ENCODE results near the gene INSYN2B. TPM values are rescaled to one million over a fixed set of nuclear protein-coding genes. Genes with fewer than 3 reads are reported as not detected.
A peak's percentile ranks its signal among the peaks of the same experiment; 100 is the strongest.

INSYN2B gene
- polyA plus RNA-seq: 0.34 TPM
- long read RNA-seq, donor 1: 0 reads
- long read RNA-seq, donor 2: 0 reads
- long read RNA-seq, donor 3: 0 reads
- long read RNA-seq, donor 4: 0 reads
- long read RNA-seq, donor 5: 0 reads
- long read RNA-seq, donor 6: 0 reads
- long read RNA-seq, donor 7, partial matches to known transcripts: 0 of 1 reads
- long read RNA-seq, donor 7, other reads (novel, unspliced or antisense): 0 of 1 reads
- long read RNA-seq, donor 8: 0 reads
- long read RNA-seq, donor 9: 0 reads
- long read RNA-seq, donor 10: 0 reads
- long read RNA-seq, donor 11: 0 reads

DNA sequence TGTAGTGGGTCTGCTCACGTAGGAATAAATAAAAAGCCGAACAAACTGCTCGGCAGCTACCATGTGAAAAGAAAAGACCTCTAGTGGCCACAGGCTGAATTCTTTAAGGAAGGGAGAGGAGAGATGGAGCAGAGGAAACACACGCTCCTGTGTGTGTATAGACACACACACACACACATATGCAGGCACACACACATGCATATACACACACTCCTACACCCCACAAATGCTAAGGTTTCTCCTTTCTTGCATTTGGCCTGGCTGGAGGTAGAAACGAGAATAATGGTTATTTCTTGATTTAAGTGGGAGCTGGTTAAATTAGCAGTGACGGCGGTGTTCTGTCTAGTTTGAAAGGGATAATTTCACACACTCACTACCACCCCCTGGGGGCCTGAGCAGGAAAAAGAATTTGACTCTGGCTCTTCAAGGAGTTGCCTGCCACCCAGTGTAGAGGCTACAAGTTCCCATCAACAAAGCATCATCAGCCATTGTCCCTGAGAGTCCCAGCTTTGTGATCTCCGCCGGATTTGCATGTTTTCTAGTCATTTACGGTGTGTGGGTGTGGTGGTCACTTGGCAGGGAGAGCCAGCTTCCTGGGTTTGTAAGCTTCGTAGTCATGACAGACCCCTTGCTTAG lies at the start of gene INSYN2B:
Gene INSYN2B, minus strand, starts transcription at position 78 of the 636 bp plus-strand sequence. CDS start 96,597 bp downstream, outside the sequence.
- peaks cover 10% of the 10 kb centered on the region for H3K27me3 ChIP-seq (ENCODE audit: control insufficient read depth, insufficient read depth, low read length)
- H3K4me3 ChIP-seq (ENCODE audit: low read length): no peak within 1 kb of the TSS
- H3K27ac ChIP-seq (ENCODE audit: low read length): no peak within 1 kb of the TSS
- H3K9me3 ChIP-seq (ENCODE audit: control insufficient read depth, low read depth, low read length): no peaks in the 10 kb centered on the region
- DNase-seq: peak; percentile 20 to 69
- 10% methylated on average over 2 of the region's 11 CpGs for WGBS (ENCODE audit: insufficient coverage, low lambda C conversion rate)
- H3K4me1 ChIP-seq (ENCODE audit: control insufficient read depth, insufficient read depth, low read length): no peaks in the 10 kb centered on the region
- H3K36me3 ChIP-seq (ENCODE audit: control insufficient read depth, insufficient read depth, low read length): no peaks in the 10 kb centered on the region

DNA sequence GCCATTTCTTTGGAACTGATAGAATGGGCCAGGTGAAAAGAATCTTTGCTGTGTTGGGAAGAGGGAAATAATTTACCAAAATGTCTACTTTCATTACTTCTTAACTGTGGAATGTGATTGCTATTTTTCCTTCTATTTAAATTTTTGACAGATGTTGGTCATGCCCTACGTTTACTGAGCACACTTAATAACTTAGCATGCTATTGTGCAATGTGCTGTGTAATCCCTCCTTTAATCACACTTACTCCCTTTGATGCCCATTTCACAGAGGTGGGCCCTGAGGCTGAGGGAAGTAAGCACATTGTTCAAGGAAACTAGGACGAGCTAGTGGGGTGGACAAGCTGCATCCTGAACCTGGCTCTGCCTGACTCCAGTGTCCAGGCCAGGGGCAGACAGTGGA lies 47.8 kb upstream of the INSYN2B start:
- WGBS (ENCODE audit: insufficient coverage, low lambda C conversion rate): 40% methylated on average over 1 of the region's 2 CpGs
- no peaks in the 10 kb centered on the region for H3K36me3 ChIP-seq (ENCODE audit: control insufficient read depth, insufficient read depth, low read length)
- H3K4me3 ChIP-seq (ENCODE audit: low read length): no peak overlapping the region
- no peak overlapping the region for H3K27ac ChIP-seq (ENCODE audit: low read length)
- H3K27me3 ChIP-seq (ENCODE audit: control insufficient read depth, insufficient read depth, low read length): no peaks in the 10 kb centered on the region
- DNase-seq: no peak
- H3K9me3 ChIP-seq (ENCODE audit: control insufficient read depth, low read depth, low read length): no peaks in the 10 kb centered on the region
- no peaks in the 10 kb centered on the region for H3K4me1 ChIP-seq (ENCODE audit: control insufficient read depth, insufficient read depth, low read length)

DNA sequence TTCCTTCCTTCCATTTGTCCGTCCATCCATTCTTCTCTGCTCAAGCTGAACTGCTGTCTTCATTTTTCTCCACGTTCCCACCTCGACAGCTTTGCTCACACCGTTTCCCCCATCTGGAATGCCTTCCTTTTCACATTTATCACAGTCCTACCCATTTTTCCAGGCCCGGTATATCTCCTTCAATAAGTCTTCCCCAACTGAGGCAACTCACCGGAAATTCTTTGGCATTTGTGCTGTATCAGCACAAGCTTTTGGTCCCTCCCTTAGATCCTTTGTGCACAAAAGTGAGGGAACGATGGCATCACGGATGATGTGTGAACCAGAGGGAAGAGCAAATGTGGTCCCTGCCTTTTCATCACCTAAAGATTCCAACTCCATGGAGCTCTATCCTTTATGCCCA lies 45.6 kb upstream of the INSYN2B start:
- Histone ChIP-seq H3K4me1 (ENCODE audit: control insufficient read depth, insufficient read depth, low read length) (no peaks in the 10 kb centered on the region), H3K27ac (ENCODE audit: low read length) (no peak overlapping the region), H3K4me3 (ENCODE audit: low read length) (no peak overlapping the region), H3K36me3 (ENCODE audit: control insufficient read depth, insufficient read depth, low read length) (no peaks in the 10 kb centered on the region), H3K9me3 (ENCODE audit: control insufficient read depth, low read depth, low read length) (no peaks in the 10 kb centered on the region), H3K27me3 (ENCODE audit: control insufficient read depth, insufficient read depth, low read length) (no peaks in the 10 kb centered on the region)
- DNase-seq: no peak
- 97% methylated on average over 5 of the region's 8 CpGs for WGBS (ENCODE audit: insufficient coverage, low lambda C conversion rate)

DNA sequence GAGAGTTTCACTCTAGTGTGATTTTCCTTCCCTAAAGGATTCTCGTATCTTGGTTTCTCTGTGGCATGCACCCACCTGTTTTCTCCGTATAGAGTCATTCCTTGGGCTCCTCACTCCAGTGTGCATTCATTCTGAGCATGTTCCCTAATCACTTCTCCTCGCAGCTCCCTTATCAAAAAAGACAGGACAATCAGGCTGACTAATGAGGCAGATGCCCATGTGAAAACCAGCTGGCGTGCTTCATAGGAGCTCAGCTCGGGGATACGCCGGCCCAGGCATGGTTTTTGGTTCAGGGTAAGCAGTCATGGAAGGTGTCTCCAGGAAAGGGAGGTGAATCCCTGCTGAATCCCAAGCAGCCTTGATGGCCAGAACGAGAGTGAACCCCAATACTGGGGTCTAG lies 41.2 kb upstream of the INSYN2B start:
- Histone ChIP-seq H3K27ac (ENCODE audit: low read length) (no peak overlapping the region), H3K4me1 (ENCODE audit: control insufficient read depth, insufficient read depth, low read length) (no peaks in the 10 kb centered on the region), H3K4me3 (ENCODE audit: low read length) (no peak overlapping the region), H3K36me3 (ENCODE audit: control insufficient read depth, insufficient read depth, low read length) (no peaks in the 10 kb centered on the region), H3K27me3 (ENCODE audit: control insufficient read depth, insufficient read depth, low read length) (peaks cover 10% of the 10 kb centered on the region), H3K9me3 (ENCODE audit: control insufficient read depth, low read depth, low read length) (no peaks in the 10 kb centered on the region)
- WGBS (ENCODE audit: insufficient coverage, low lambda C conversion rate): no CpG with 5 or more reads among the region's 8 CpGs
- DNase-seq: no peak

DNA sequence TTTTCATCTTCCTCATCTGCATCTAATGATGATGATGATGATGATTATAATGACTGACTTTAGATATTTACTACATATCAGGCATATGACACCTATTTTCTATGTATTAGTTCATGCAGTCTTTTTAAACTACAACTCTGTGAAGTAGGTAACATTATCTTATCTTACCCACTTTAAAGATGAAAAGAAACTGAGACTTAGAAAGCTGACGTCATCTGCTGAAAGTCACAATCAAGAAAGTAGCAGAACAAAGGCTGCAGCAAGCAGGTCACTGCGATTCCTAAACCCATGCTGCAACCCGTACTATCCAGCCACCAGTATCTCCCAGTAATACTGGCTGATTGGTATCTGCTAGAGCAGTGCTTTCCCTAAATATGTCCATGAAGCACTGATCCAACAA lies 40.1 kb upstream of the INSYN2B start:
- H3K27me3 ChIP-seq (ENCODE audit: control insufficient read depth, insufficient read depth, low read length): peaks cover 10% of the 10 kb centered on the region
- H3K36me3 ChIP-seq (ENCODE audit: control insufficient read depth, insufficient read depth, low read length): no peaks in the 10 kb centered on the region
- H3K9me3 ChIP-seq (ENCODE audit: control insufficient read depth, low read depth, low read length): no peaks in the 10 kb centered on the region
- H3K4me3 ChIP-seq (ENCODE audit: low read length): no peak overlapping the region
- no CpG with 5 or more reads among the region's 3 CpGs for WGBS (ENCODE audit: insufficient coverage, low lambda C conversion rate)
- H3K27ac ChIP-seq (ENCODE audit: low read length): no peak overlapping the region
- no peaks in the 10 kb centered on the region for H3K4me1 ChIP-seq (ENCODE audit: control insufficient read depth, insufficient read depth, low read length)
- DNase-seq: no peak

- Histone ChIP-seq H3K4me3 (ENCODE audit: low read length) (no peak overlapping the region), H3K27me3 (ENCODE audit: control insufficient read depth, insufficient read depth, low read length) (peaks cover 4% of the 10 kb centered on the region), H3K9me3 (ENCODE audit: control insufficient read depth, low read depth, low read length) (no peaks in the 10 kb centered on the region), H3K4me1 (ENCODE audit: control insufficient read depth, insufficient read depth, low read length) (no peaks in the 10 kb centered on the region), H3K36me3 (ENCODE audit: control insufficient read depth, insufficient read depth, low read length) (no peaks in the 10 kb centered on the region), H3K27ac (ENCODE audit: low read length) (no peak overlapping the region)
- 60% methylated on average over 1 of the region's 11 CpGs for WGBS (ENCODE audit: insufficient coverage, low lambda C conversion rate)
- no peak for DNase-seq
These were observed 32.3 kb upstream of the INSYN2B start for GRCh38 chr5:170012622-170013021.

DNA sequence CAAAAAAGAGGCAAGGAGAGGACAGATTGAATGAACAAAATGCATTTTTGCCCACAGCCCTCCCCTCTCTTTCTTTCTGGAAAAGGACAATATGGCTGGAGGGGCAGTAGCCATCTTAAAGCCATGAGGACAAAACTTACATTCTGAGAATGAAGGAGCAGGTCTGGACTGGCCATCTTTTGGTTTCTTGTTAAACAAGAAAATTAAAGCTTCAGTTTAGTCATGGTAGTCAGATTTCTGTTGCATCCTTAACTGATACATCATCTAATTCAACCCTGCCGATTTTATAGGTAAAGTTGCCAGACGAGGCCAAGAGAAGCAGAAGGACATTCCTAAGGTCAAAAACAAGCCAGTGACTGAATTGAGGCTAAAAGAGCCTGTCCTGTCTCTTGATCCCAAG lies 31.5 kb upstream of the INSYN2B start:
- no peaks in the 10 kb centered on the region for H3K27me3 ChIP-seq (ENCODE audit: control insufficient read depth, insufficient read depth, low read length)
- H3K4me3 ChIP-seq (ENCODE audit: low read length): no peak overlapping the region
- H3K27ac ChIP-seq (ENCODE audit: low read length): no peak overlapping the region
- no CpG with 5 or more reads among the region's 2 CpGs for WGBS (ENCODE audit: insufficient coverage, low lambda C conversion rate)
- no peaks in the 10 kb centered on the region for H3K9me3 ChIP-seq (ENCODE audit: control insufficient read depth, low read depth, low read length)
- no peak for DNase-seq
- no peaks in the 10 kb centered on the region for H3K36me3 ChIP-seq (ENCODE audit: control insufficient read depth, insufficient read depth, low read length)
- H3K4me1 ChIP-seq (ENCODE audit: control insufficient read depth, insufficient read depth, low read length): no peaks in the 10 kb centered on the region

DNA sequence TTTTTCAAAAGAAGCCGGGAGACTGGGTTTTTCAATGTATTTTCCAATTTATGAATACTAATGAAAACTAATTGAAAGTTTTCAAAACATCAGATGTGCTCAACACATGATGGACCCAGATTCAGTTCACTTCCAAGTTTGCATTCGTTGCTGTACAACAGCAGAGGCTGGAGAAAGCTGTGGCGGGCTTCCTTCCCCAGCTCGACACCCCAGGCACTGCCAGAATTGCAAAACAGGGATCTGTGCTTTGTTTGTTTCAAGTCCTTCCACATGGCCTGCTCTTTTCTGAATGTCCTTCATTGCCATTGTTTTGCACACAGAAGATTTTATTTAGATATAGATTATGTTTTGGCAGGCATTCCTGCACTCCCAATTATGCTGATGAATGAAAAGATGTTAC lies 30.3 kb upstream of the INSYN2B start:
- Histone ChIP-seq H3K36me3 (ENCODE audit: control insufficient read depth, insufficient read depth, low read length) (no peaks in the 10 kb centered on the region), H3K4me3 (ENCODE audit: low read length) (no peak overlapping the region), H3K9me3 (ENCODE audit: control insufficient read depth, low read depth, low read length) (no peaks in the 10 kb centered on the region), H3K4me1 (ENCODE audit: control insufficient read depth, insufficient read depth, low read length) (no peaks in the 10 kb centered on the region), H3K27ac (ENCODE audit: low read length) (no peak overlapping the region), H3K27me3 (ENCODE audit: control insufficient read depth, insufficient read depth, low read length) (no peaks in the 10 kb centered on the region)
- no peak for DNase-seq
- 80% methylated on average over 1 of the region's 4 CpGs for WGBS (ENCODE audit: insufficient coverage, low lambda C conversion rate)

DNA sequence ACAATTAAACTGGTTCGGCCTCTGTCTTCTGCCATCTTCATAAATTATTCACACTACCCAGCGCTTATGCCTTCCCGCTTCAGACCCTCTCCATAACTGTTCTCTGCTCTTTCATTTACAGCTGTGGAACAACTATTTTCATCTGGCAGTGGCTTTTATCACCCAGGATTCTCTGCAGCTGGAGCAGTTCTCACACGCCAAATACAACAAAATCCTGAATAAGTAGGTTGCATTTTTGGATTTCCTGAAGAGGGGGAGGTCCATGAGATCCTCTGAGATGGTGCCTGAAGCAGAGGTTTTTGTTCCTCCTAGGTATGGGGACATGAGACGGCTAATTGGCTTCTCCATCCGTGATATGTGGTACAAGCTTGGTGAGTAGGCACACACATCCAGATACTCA lies 28.1 kb upstream of the INSYN2B start:
- whole genome bisulfite sequencing (ENCODE audit: insufficient coverage, low lambda C conversion rate): 100% methylated on average over 2 of the region's 6 CpGs
- H3K4me1 ChIP-seq (ENCODE audit: control insufficient read depth, insufficient read depth, low read length): no peaks in the 10 kb centered on the region
- H3K27ac ChIP-seq (ENCODE audit: low read length): no peak overlapping the region
- no peaks in the 10 kb centered on the region for H3K9me3 ChIP-seq (ENCODE audit: control insufficient read depth, low read depth, low read length)
- no peak overlapping the region for H3K4me3 ChIP-seq (ENCODE audit: low read length)
- no peak for DNase-seq
- H3K27me3 ChIP-seq (ENCODE audit: control insufficient read depth, insufficient read depth, low read length): no peaks in the 10 kb centered on the region
- no peaks in the 10 kb centered on the region for H3K36me3 ChIP-seq (ENCODE audit: control insufficient read depth, insufficient read depth, low read length)

- no peaks in the 10 kb centered on the region for H3K9me3 ChIP-seq (ENCODE audit: control insufficient read depth, low read depth, low read length)
- no CpG with 5 or more reads among the region's 6 CpGs for WGBS (ENCODE audit: insufficient coverage, low lambda C conversion rate)
- no peak overlapping the region for H3K4me3 ChIP-seq (ENCODE audit: low read length)
- H3K36me3 ChIP-seq (ENCODE audit: control insufficient read depth, insufficient read depth, low read length): no peaks in the 10 kb centered on the region
- H3K27ac ChIP-seq (ENCODE audit: low read length): no peak overlapping the region
- no peaks in the 10 kb centered on the region for H3K4me1 ChIP-seq (ENCODE audit: control insufficient read depth, insufficient read depth, low read length)
- DNase-seq: no peak
- H3K27me3 ChIP-seq (ENCODE audit: control insufficient read depth, insufficient read depth, low read length): no peaks in the 10 kb centered on the region
These were observed 25.7 kb upstream of the INSYN2B start for GRCh38 chr5:170006021-170006420.

GRCh38 chr5:170000155-170000554 lies 19.9 kb upstream of the INSYN2B start:
- Histone ChIP-seq H3K4me1 (ENCODE audit: control insufficient read depth, insufficient read depth, low read length) (no peaks in the 10 kb centered on the region), H3K27me3 (ENCODE audit: control insufficient read depth, insufficient read depth, low read length) (no peaks in the 10 kb centered on the region), H3K27ac (ENCODE audit: low read length) (no peak overlapping the region), H3K9me3 (ENCODE audit: control insufficient read depth, low read depth, low read length) (no peaks in the 10 kb centered on the region), H3K4me3 (ENCODE audit: low read length) (no peak overlapping the region), H3K36me3 (ENCODE audit: control insufficient read depth, insufficient read depth, low read length) (no peaks in the 10 kb centered on the region)
- WGBS (ENCODE audit: insufficient coverage, low lambda C conversion rate): no CpG with 5 or more reads among the region's 2 CpGs
- DNase-seq: no peak
